HG03039 (cell line): ENCODE results near the gene ABCB10.
"Not testable (repeated sequence)": the region's sequence is repeated elsewhere in the genome, so short reads cannot be mapped to it uniquely, and the experiment has no call there.

Experiments
- ATAC-seq: cut with Tn5 transposase; IDR thresholded peaks from one replicate; pipeline ENCODE4 v1.9.1; 2021; ENCODE audit warnings: mild to moderate bottlenecking, moderate library complexity; ENCODE audit not compliant: unreplicated experiment

The ABCB10 gene

GRCh38 chr1:229574679-229575442 is 16.4 kb upstream of the ABCB10 start:
- ATAC-seq = no peak

GRCh38 chr1:229572286-229572685 is 13.8 kb upstream of the ABCB10 start:
- no peak for ATAC-seq

GRCh38 chr1:229570891-229571516 is 12.5 kb upstream of the ABCB10 start:
- no peak for ATAC-seq

GRCh38 chr1:229570305-229570704 is 11.8 kb upstream of the ABCB10 start:
- ATAC-seq = no peak

- ATAC-seq = no peak
Observed at GRCh38 chr1:229567109-229567868, 8.8 kb upstream of the ABCB10 start.

- ATAC-seq = no peak
Observed at GRCh38 chr1:229563701-229564100, 5.2 kb upstream of the ABCB10 start.

DNA sequence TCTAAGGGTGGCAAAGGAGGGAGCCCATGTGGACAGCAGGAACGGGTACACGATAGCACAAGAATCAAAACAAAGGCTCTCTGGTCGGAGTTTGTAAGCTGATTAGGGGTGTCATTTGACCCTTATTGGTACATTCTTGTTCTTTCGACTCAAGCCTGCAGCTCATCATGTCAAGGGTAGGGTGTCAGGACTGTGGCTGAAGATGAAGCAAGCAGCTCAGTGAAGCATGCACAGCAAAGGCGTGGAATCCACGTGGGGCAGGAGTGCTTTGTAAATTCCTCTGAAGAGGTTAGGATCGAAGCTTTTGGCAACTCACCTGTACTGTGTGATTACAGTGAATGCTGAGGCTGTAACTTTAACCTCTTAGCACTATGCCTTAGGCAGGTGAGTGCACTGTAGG is 4.7 kb upstream of the ABCB10 start:
- no peak for ATAC-seq

DNA sequence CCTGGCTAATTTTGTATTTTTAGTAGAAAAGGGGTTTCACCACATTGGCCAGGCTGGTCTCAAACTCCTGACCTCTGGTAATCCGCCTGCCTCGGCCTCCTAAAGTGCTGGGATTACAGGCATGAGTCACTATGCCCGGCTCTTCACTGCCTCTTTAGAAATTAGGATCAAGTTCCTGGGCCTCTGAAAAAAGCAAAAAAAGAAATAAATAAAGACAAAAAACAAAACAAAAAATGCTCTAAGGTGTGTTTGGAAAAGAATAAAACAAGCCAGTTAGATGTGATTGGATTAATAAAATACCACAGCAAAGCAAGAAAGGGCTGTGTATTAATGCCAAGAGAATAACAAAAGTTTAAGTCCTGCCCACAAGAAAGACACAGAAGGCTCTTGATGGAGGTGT is 4.2 kb upstream of the ABCB10 start:
- no peak for ATAC-seq

DNA sequence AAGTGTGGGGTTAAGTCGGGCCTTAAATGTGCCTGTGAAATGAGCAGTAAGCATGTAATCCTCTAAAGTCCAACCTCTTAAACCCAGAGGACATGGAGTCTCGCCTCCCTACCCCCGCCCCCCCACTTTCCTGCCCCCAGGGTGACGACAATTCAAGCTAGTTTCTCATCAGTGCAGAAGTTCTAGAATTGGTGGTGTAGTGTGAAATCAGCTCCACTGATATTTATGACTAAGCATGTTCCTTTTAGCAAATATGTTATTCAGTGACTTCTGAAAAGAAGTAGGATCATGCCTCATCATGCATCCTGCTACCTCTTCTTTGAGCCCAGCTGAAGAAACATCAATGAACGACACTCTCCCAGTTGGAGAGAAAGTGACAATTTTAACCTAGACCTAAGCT is 2.6 kb upstream of the ABCB10 start:
- no peak for ATAC-seq

DNA sequence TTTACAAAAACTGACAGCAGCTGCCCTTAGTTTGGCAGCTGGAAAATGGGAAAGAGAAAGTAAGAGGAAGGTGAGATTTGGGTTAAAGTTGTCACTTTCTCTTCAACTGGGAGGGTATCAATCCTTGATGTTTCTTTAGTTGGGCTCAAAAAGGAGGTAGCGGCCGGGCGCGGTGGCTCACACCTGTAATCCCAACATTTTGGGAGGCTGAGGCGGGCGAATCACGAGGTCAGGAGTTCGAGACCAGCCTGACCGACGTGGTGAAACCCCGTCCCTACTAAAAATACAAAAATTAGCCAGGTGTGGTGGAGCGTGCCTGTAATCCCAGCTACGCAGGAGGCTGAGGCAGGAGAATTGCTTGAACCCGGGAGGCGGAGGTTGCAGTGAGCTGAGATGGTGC is 1.6 kb upstream of the ABCB10 start:
- ATAC-seq = not testable (repeated sequence)

DNA sequence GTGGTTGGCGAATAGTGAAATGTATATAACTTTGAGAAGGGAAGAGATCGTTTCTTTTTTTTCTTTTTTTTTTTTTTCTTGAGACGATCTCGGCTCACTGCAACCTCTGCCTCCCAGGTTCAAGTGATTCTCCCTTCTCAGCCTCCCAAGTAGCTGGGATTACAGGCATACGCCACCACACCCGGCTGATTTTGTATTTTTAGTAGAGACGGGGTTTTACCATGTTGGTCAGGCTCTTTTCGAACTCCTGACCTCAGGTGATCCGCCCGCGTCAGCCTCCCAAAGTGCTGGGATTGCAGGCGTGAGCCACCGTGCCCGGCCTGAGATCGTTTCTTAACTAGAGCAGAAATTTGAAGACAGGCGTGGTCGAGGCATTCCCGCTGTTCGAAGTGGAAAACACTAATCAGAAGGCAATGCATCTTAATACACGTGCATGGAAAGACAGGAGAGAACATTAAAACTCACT is 862 bp upstream of the ABCB10 start:
- ATAC-seq = not testable (repeated sequence)

GRCh38 chr1:229557913-229558414 is 543 bp downstream of the ABCB10 start:
- ATAC-seq = peak; percentile 21

DNA sequence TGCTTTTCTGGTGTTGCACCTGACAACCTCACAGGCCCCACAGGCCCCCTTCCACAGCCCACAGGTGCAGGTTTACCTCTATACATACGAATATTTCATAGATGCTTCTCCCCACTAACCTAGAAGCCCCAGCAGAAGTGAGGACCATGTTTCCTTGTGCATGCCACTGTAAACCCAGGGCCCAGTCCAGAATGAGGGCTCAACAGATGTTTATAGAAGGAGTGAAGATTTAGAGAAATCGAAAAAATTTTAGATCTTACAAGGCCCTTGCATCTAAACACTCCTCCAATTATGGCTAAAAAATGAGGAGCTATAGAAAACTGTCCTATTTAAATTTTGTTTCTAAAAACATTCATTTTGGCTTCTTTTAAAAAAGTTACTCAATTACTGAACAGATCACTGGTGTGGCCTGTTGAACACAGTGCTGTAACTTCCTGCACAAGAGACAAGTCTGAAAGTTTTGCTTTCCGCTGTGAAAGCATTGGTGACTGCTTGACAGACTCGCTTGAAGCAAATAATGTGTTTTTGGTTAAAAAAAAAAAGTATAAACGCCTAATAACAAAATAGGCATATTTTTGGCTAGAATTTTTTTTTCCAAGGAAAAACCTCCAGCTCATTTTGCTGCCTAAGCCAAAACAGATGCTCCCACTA is 1.2 kb downstream of the ABCB10 start:
- no peak for ATAC-seq

GRCh38 chr1:229554886-229555621 is 3.5 kb downstream of the ABCB10 start:
- ATAC-seq = no peak

DNA sequence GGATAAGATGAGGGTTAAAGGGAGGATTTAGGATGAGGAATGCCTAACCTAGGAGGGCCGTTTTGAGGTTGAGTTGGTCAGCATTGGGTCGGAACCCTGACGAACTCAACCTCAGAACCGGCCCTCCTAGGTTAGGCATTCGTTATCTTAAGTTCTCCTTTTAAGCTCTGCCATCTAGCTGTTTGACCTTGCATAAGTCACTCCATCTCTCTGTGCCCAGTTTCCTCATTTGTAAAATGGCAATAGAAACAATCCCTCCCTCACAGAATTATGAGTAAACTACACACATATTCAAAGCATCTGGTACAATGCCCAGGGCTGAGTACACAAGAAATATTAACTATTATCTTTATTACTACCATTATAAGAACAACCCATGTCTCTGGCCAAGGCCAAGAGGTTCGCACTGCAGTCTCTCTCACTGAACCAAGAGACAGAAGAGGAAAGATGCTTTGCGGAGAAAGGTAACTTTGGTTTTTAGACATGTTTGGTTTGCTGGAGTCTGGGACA is 4.8 kb downstream of the ABCB10 start:
- no peak for ATAC-seq

- no peak for ATAC-seq
Observed at GRCh38 chr1:229552732-229553131, 5.8 kb downstream of the ABCB10 start.

DNA sequence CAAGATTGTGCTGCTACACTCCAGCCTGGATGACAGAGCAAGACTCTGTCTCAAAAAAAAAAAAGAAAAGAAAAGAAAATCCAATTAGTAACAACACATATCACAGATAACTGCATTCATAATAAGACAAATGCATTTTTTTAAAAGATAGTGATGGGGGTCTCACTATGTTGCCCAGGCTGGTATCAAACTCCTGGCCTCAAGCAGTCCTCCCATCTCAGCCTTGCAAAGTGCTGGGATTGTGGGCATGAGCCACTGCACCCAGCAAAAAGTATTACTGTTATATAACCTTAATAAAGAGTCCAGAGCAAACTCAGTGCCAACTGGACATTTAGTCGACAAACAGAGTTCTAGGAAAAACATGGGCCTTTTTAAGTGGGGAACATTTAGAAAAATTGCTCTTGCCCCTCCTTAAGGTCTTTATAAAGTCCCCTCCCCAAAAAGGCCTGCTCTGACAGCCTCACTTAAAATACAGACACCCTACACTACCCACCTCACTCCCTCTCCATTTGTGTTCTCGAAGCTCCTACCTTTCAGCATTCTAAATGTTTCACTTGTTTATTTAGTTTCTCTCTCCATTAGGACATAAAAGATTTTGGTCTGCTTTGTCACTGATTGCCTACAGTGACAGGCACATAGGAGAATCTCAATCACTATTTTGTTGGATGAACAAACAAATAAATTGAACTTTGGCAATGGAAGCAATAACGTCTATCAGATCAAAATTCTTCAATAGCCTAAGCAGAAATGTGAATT is 7.5 kb downstream of the ABCB10 start:
- no peak for ATAC-seq

DNA sequence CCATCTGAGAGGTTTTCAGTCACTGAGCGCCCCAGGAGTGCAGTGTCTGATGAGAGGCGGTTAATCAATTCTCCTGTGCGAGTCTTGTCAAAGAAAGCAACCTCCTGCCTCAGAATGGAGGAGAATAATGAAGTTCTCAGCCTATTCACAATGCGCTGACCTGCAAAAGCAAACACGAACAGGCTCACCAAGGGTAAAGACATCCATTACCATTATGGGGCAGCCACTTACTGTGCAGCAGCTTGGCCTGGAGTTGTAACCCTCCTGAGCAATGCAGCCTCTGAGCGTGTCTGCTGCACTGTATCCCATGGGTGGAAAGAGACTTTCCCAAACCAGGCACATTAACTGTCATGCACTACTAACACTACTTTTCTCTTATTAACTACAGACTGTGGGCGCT is 11.0 kb downstream of the ABCB10 start:
- ATAC-seq = no peak

DNA sequence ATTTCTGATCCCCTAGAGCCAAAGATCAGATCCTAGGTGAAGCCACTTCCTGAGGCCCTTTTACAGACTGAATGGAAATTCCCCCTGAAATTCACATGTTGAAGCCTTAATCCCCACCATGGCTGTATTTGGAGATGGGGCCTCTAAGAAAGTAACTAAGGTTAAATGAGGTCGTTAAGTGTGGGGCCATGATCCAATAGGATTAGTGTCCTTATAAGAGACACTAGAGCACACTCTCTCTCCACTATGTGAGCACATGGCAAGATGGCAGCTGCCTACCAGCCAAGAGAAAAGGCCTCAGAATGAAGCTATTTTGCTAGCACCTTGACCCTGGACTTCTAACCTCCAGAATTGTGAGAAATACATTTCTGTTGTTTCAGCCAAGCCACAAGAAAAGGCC is 13.9 kb downstream of the ABCB10 start:
- ATAC-seq = no peak
